Skin of body (tissue), 2 donors: ENCODE data around the gene FAM13C. TPM values are rescaled to one million over a fixed set of nuclear protein-coding genes. Genes with fewer than 3 reads are reported as not detected.
"Not testable (repeated sequence)": the region's sequence is repeated elsewhere in the genome, so short reads cannot be mapped to it uniquely, and the experiment has no call there.

Source experiments
- DNase-seq: peaks from one replicate; lab custom pipeline; 2025; lab: John Stamatoyannopoulos, UW
- total RNA-seq: library from RNA; depleted of rRNA; stranded (reverse); fragments of >200 nt; gene quantifications from one replicate; pipeline ENCODE4 v1.2.3, GENCODE V29; 2014

The FAM13C gene
- total RNA-seq, 1 donor from 2014 or later: 16.8 TPM

GRCh38 chr10:59236064-59236697, 126.2 kb downstream of the FAM13C start:
- no peak for DNase-seq

- DNase-seq: peak; percentile 2
Observed at GRCh38 chr10:59234816-59235429, 127.4 kb downstream of the FAM13C start.

GRCh38 chr10:59234194-59234593, 128.2 kb downstream of the FAM13C start:
- DNase-seq: no peak

GRCh38 chr10:59229441-59229840, 132.9 kb downstream of the FAM13C start:
- DNase-seq: no peak

GRCh38 chr10:59227136-59227673, 135.1 kb downstream of the FAM13C start:
- DNase-seq: no peak

- no peak for DNase-seq
Observed at GRCh38 chr10:59225211-59225610, 137.1 kb downstream of the FAM13C start.

GRCh38 chr10:59223597-59223996, 138.8 kb downstream of the FAM13C start:
- DNase-seq: not testable (repeated sequence)

GRCh38 chr10:59222788-59223187, 139.6 kb downstream of the FAM13C start:
- DNase-seq: no peak

- no peak for DNase-seq
Observed at GRCh38 chr10:59216178-59216869, 146.0 kb downstream of the FAM13C start.

GRCh38 chr10:59214160-59214559, 148.2 kb downstream of the FAM13C start:
- DNase-seq: no peak

- DNase-seq: no peak
Observed at GRCh38 chr10:59212301-59212798, 150.0 kb downstream of the FAM13C start.

- no peak for DNase-seq
Observed at GRCh38 chr10:59206204-59206720, 156.1 kb downstream of the FAM13C start.

Other genes starting within 250 kb of the FAM13C start
- gene PHYHIPL, start 185.9 kb downstream of the FAM13C start, total RNA-seq: 1.2 TPM